NCI-H128 (cell line): ENCODE results near the gene TLE4.
A peak's percentile ranks its signal among the peaks of the same experiment; 100 is the strongest.

Experiments used
- DNase-seq: peaks from one replicate; lab custom pipeline; 2025; ENCODE audit not compliant: unreplicated experiment; lab: John Stamatoyannopoulos, UW

Gene TLE4

DNA sequence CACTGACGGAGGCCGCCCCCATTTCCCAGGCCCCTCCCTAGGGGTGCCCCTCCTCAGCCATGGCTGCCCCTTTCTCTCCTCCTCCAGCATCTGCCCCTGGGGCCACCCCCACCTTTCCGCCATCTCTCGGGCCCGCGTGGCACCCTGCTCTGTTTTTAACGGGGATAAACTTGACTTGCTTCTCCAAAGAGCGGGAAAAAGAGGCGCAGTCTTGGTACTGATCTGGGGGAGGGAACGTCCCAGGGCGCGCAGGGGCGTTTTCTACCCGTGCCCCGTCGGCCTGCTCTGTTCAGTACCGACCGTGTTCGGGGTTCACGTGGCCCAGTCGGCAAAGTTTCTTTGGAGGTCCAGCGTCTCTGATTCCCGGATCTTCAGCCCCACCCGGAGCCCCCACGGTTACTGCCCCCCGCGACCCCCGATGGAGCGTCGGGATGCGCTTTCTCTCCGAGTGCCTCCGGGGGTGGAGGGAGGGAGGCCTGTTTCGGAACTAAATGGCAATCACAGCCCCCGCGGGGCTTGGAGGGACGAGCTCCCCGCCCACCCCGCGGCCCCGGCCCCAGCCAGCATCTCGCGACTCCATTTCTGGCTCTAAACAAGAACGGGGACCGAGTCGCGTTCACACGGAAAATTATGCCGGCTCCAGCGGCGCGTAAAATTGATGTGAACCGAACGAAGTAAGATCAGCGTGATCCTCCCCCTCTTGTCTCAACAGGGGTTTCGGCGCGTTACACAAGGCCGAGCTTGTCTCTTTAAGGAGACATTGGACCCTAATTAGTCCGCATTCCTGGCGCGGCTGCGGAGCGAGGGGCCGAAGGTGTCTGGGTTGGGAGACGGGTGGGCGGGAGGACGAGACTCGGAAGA lies 1.1 kb upstream of the TLE4 start:
- peak; percentile 57 for DNase-seq

- no peak for DNase-seq
Observed at GRCh38 chr9:79572032-79572607, 355 bp downstream of the TLE4 start.

GRCh38 chr9:79572608-79573411 lies 1.0 kb downstream of the TLE4 start:
- no peak for DNase-seq

GRCh38 chr9:79573412-79573923 lies 1.7 kb downstream of the TLE4 start:
- DNase-seq: no peak

GRCh38 chr9:79574136-79574535 lies 2.4 kb downstream of the TLE4 start:
- DNase-seq: no peak

DNA sequence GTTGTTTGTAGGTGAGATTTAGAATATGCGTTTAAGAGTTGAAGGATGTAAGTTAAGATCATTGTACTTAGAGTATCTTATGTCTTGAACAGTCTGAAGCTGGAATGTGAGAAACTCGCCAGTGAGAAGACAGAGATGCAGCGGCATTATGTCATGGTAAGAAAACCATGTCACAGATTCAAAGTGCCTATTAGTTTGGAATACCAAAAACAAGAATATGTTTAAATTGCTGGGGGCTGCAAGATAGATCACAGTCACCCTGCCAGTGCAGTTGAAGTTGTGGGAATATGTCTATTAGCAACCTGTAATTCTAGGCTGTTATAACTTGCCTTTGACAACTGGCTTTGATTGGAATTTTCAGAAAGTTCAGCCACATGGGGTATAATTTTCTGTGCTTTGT lies 3.0 kb downstream of the TLE4 start:
- DNase-seq: no peak

GRCh38 chr9:79575547-79575946 lies 3.8 kb downstream of the TLE4 start:
- no peak for DNase-seq

DNA sequence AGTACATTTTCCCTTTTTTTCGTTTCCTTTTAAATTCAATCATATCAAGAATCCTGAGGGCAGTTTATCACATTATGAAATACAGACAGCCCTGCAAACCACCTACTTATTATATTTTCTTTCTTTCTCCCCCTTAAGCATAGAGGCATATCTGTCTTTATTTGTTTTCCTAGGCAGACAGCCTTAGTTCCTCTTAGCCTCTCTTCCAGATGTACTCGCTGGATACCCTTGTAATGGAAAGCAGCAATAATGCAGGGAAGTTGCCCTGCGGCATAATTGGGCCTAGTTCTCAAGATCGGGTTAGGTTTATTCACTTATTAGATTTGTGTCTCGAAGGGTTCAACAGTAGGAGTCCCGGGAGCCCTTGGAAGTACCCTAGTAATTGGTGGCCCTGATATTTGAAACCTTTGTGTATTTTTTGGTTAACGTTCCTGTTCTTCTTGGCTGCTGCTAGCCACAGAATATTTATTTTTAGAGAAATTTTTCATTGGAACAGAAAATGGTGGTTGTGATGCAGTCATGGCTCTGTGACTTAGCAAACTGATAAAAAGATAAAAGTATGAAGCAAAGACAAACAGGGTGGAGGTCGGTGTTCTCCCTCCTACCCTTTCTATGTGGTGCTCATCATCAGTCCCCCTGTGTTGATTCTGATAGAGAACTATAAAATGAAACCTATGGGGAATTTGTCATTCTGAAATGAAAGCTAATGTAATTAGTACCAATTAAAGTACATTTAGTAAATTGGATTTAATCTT lies 6.4 kb downstream of the TLE4 start:
- DNase-seq: no peak

GRCh38 chr9:79578891-79579290 lies 7.1 kb downstream of the TLE4 start:
- no peak for DNase-seq

DNA sequence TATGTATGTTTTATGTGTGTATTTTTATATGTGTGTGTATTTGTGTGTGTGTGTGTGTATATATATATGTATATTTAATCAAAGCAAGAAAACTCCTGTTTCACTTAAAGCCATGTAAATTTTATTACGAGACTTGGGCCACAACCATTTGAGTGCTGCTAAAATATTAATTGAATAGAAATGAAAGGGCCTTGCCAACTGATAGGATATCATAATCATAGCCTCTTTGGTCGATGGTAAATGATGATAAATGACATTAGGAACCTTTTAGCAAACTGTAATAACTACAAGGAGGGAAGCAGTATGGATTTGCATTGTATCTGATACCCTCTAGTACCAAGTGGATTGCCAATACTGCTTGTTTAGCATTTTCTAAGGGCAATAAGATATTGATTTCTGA lies 7.9 kb downstream of the TLE4 start:
- no peak for DNase-seq

- no peak for DNase-seq
Observed at GRCh38 chr9:79580055-79580454, 8.3 kb downstream of the TLE4 start.

DNA sequence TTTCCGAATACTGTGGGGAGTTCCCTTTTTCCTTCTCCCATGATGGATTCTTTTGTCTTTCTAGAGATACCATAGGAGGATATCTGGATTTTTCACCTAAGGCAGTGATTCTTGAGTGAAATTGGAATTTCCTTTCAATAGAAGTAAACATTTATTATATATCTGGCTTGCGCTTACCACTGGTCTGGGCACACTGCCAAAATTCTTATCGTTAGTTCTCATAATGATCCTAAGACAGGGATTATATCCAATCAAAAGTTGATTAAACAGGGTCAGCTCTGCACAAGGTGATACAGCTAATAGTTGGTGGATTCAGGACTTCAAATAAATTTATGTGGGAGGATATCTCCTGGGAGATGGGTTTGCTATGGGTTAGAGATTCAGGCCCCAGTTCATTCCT lies 9.6 kb downstream of the TLE4 start:
- DNase-seq: no peak

DNA sequence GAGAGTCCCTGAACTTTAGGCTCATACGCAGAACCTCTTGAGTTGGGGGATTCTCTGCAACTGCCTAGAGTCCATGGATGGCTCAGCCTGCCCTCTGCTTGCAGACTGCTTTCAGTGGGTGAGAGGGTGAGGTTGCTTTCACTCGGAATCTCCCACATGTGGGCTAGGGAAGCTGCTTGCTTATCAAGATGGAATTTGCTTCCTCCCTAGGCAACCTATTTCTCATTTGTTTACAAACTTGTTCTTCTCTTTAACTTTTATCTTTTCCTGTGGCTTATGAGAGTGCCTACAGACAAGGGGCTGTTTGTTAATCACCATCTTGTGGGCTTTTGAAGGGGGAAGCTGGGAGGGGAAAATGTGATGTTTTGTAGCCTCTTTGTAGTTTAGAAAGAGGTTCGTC lies 10.0 kb downstream of the TLE4 start:
- no peak for DNase-seq

GRCh38 chr9:79583952-79584654 lies 12.3 kb downstream of the TLE4 start:
- DNase-seq: no peak

- no peak for DNase-seq
Observed at GRCh38 chr9:79584655-79584982, 12.9 kb downstream of the TLE4 start.

GRCh38 chr9:79588488-79589223 lies 16.9 kb downstream of the TLE4 start:
- no peak for DNase-seq

GRCh38 chr9:79591458-79591857 lies 19.7 kb downstream of the TLE4 start:
- no peak for DNase-seq

DNA sequence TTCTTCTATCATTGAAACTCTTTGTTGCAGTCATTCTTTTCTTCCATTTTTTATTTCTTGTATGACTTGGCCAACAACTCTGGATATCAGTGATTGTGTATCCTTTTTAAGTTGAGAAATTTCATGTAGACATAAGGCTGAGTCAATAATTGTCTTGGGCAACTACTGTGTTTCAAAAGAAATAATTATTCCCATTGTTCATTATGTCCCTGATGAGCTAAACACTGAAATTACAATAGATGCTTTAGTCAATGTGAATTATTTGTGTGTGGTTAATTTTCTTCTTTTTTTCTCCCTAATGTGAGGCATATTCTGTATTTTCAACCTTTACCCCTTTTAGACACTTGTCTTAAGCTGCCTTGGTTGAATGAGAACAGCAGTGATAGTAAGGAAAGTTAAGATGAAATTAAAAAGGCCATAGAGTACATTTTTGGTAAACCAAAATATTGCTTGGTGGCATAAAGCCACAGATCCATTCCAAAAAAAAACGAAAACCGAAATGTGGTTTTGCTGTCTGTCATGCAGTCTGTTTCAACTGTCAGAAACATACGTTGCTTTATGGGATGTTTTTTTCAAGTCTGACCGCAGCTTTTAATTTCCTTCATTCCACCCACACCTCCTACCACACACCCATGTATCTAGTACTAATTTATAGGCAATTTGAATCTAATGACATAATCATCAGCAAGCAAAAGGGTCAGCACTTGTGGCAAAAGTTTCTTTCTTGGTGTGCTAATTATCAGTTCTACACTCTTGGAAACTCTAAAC lies 21.1 kb downstream of the TLE4 start:
- DNase-seq: no peak
